GM23248 (cell line): Measurements from ENCODE around the gene CNTN4. TPM values are rescaled to one million over a fixed set of nuclear protein-coding genes. Genes with fewer than 3 reads are reported as not detected.

Experiments
- DNase-seq: peaks from one replicate; pipeline ENCODE4 v3.0.0-alpha.2; 2015
- H2AFZ ChIP-seq: fragments of 200-600 bp; sonication (generic); 2 replicates; pipeline ENCODE4 v1.6.1; 2016; ENCODE audit warnings: antibody characterized with exemption
- H3F3A ChIP-seq: fragments of 200-600 bp; sonication (generic); 2 replicates; pipeline ENCODE4 v1.6.1; 2016; ENCODE audit warnings: mild to moderate bottlenecking, antibody characterized with exemption, mixed run types; ENCODE audit not compliant: insufficient read depth
- H3K27ac ChIP-seq: fragments of 200-600 bp; sonication (generic); 2 replicates; pipeline ENCODE4 v1.5.1; 2016; ENCODE audit warnings: mild to moderate bottlenecking
- H3K27me3 ChIP-seq: fragments of 200-600 bp; sonication (generic); replicated peaks from 2 replicates; pipeline ENCODE4 v1.6.1; 2016; ENCODE audit warnings: mild to moderate bottlenecking; ENCODE audit not compliant: insufficient read depth
- H3K36me3 ChIP-seq: fragments of 200-600 bp; sonication (generic); 2 replicates; pipeline ENCODE4 v1.6.1; 2016; ENCODE audit warnings: low read depth, mild to moderate bottlenecking
- H3K4me1 ChIP-seq: fragments of 200-600 bp; sonication (generic); 2 replicates; pipeline ENCODE4 v1.6.1; 2016; ENCODE audit warnings: mild to moderate bottlenecking; ENCODE audit not compliant: insufficient read depth
- H3K4me2 ChIP-seq: fragments of 200-600 bp; sonication (generic); one replicate; pipeline ENCODE4 v1.6.1; 2016; ENCODE audit warnings: mild to moderate bottlenecking; ENCODE audit not compliant: unreplicated experiment
- H3K4me3 ChIP-seq: fragments of 200-600 bp; sonication (generic); 2 replicates; pipeline ENCODE4 v1.5.1; 2016; ENCODE audit warnings: mild to moderate bottlenecking
- H3K79me2 ChIP-seq: fragments of 200-600 bp; sonication (generic); 2 replicates; pipeline ENCODE4 v1.6.1; 2016; ENCODE audit warnings: mild to moderate bottlenecking; ENCODE audit not compliant: insufficient read depth
- H3K9ac ChIP-seq: fragments of 200-600 bp; sonication (generic); 2 replicates; pipeline ENCODE4 v1.6.1; 2016; ENCODE audit warnings: mild to moderate bottlenecking
- H3K9me2 ChIP-seq: fragments of 200-600 bp; sonication (generic); 2 replicates; pipeline ENCODE4 v1.6.1; 2016; ENCODE audit warnings: mixed run types, mild to moderate bottlenecking, moderate library complexity; ENCODE audit not compliant: insufficient read depth
- H3K9me3 ChIP-seq: fragments of 200-600 bp; sonication (generic); one replicate; pipeline ENCODE4 v1.6.1; 2017; ENCODE audit warnings: low read depth
- H4K20me1 ChIP-seq: fragments of 200-600 bp; sonication (generic); 2 replicates; pipeline ENCODE4 v1.6.0; 2016; ENCODE audit not compliant: insufficient read depth
- EZH2 ChIP-seq: fragments of 200-600 bp; sonication (generic); IDR thresholded peaks from 2 replicates; pipeline ENCODE4 v1.6.1; 2018; ENCODE audit warnings: antibody characterized with exemption, mild to moderate bottlenecking; ENCODE audit not compliant: insufficient read depth, poor library complexity, severe bottlenecking
- EZH2phosphoT487 ChIP-seq: fragments of 200-600 bp; sonication (generic); IDR thresholded peaks from 2 replicates; pipeline ENCODE4 v1.6.1; 2018; ENCODE audit warnings: antibody characterized with exemption, moderate library complexity, mild to moderate bottlenecking, low read depth; ENCODE audit not compliant: insufficient read depth
- WGBS, 2 experiments: methylation state at CpG; one replicate each; pipeline ENCODE4 v1.1.6; 2015 to 2017; ENCODE audit warnings: low lambda C conversion rate in 2 of 2, low coverage in 1 of 2; ENCODE audit errors: missing lambda C conversion rate in 2 of 2; 5-methylcytosine and 5-hydroxymethylcytosine counted together
- in situ Hi-C: fragments of 300-500 bp; cut with MboI; formaldehyde crosslinking; loops from 2 replicates; pipeline ENCODE4 v1.15.0; 2020
- polyA plus RNA-seq: library from polyadenylated mRNA; unstranded; fragments of >200 nt; fragmentation: Nextera tagmentation; extraction: Ambion mirVana; gene quantifications from 2 replicates; pipeline ENCODE4 v1.2.1, GENCODE V29; 2016
- total RNA-seq: library from RNA; depleted of rRNA; stranded (reverse); fragments of >200 nt; shearing (Covaris generic); gene quantifications from 2 replicates; pipeline ENCODE4 v1.2.3, GENCODE V29; 2014

Gene CNTN4
- total and polyA plus RNA-seq, 2 experiments from 2014 or later, result not detected

DNA sequence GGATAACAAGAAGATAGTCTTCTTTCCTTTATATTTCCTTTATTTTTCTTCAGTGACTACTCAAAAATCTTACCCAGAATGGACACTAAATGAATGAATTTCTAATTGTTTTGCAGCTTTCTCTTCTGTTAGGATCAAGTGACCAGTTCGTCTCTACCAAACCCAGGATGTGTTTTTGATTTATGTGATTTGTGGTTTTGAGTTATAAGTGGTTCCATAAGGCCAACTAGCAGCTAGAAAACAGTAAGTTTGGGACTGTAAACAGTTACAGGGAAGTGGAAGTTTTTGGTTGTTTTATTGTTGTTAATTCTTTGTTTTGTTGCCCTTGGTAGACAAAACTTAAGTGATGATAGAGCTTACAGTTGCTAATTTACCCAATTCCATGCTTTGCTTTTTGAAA is 555.0 kb downstream of the CNTN4 start:
- no peak overlapping the region for H3K4me3 ChIP-seq
- no peaks in the 10 kb centered on the region for H3K79me2 ChIP-seq
- WGBS, 2 experiments, result 3% methylated on average over 1 of the region's 1 CpG
- H3K9me3 ChIP-seq, result no peaks in the 10 kb centered on the region
- no peaks in the 10 kb centered on the region for H3K27me3 ChIP-seq
- H3F3A ChIP-seq, result no peaks in the 10 kb centered on the region
- in situ Hi-C loops, result no loop called here
- TF ChIP-seq EZH2 (no peak), EZH2phosphoT487 (no peak)
- H3K9me2 ChIP-seq, result no peaks in the 10 kb centered on the region
- DNase-seq, result no peak
- no peak overlapping the region for H3K4me2 ChIP-seq
- no peaks in the 10 kb centered on the region for H4K20me1 ChIP-seq
- no peak overlapping the region for H3K9ac ChIP-seq
- no peak overlapping the region for H3K27ac ChIP-seq
- no peaks in the 10 kb centered on the region for H3K4me1 ChIP-seq
- H2AFZ ChIP-seq, result no peak overlapping the region
- no peaks in the 10 kb centered on the region for H3K36me3 ChIP-seq

DNA sequence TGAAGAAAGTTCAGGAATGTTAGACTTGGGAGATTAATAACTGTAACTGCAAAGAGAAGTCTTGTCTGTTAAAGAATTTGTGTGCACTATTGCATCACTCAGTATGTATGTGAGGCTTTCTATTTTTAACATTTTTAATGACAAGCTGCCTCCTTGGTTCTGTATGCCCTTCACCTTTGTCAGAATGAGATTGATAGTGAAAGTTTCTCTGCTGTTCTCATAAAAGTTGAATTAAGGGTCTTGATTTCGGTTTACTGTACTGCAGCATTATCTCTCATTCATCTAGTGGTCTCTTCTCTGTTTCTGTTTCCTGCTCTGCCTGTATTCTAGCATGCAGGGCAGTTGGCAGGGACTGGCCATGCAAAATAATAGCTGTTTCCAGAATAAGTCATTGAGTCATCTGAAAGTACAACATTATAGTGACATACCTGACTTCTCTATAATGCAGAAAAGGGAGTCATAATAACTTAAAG is 556.6 kb downstream of the CNTN4 start:
- Histone ChIP-seq H4K20me1 (no peaks in the 10 kb centered on the region), H3K79me2 (no peaks in the 10 kb centered on the region), H3K9ac (no peak overlapping the region), H3K27me3 (no peaks in the 10 kb centered on the region), H2AFZ (no peak overlapping the region), H3K4me2 (no peak overlapping the region), H3K9me2 (no peaks in the 10 kb centered on the region), H3K27ac (no peak overlapping the region), H3K4me3 (no peak overlapping the region), H3K4me1 (no peaks in the 10 kb centered on the region), H3K9me3 (no peaks in the 10 kb centered on the region), H3K36me3 (no peaks in the 10 kb centered on the region), H3F3A (no peaks in the 10 kb centered on the region)
- in situ Hi-C loops, result no loop called here
- DNase-seq, result no peak
- 0 to 4% methylated on average over 1 of the region's 1 CpG for whole genome bisulfite sequencing, 2 experiments
- TF ChIP-seq EZH2 (no peak), EZH2phosphoT487 (no peak)

DNA sequence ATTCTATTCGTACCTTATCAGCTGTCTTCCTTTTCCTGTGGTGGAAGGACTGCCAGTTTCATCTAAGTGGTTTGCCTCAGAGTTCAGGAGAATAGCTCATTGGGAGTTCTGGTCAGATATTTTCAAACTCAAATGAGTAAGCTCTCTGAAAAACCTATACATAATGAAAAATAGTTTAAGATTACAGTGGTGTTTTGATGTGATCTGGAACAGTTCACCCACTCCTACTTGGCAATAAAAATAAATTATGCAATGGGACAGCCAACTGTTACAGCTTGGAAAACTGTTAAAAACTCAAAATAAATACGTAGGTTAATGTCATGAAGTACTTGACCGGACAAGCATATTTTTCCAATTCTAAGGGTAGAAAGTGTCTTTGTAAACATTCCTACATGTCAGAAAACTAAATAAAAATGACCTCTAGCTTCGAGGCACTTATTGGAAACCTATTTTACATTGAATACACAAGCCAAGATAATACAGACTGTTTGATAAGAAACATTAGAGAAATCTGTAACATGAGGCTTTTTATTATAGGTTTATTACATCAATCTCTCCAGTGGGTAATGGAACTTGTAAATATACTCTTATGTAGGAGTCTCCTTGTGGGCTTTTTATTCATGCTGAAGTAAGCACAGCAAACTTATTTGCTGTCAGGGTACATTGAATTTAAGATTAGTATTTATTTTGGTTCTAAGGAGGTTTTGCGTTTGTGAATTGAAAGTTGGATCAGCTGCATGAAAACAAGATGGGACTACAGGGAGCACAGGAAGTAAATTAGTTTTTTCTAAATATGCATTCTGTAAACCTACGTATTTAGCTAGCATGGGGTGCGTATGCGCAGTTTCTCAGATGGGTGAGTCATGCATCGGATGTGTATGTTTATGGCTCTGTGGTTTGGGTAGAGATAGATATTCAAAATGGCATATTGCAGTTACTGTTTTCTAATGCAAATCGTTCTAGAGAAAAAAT is 558.4 kb downstream of the CNTN4 start:
- H3K27ac ChIP-seq, result no peak overlapping the region
- no peak overlapping the region for H3K4me3 ChIP-seq
- H2AFZ ChIP-seq, result no peak overlapping the region
- H3K27me3 ChIP-seq, result no peaks in the 10 kb centered on the region
- no peak overlapping the region for H3K4me2 ChIP-seq
- TF ChIP-seq EZH2phosphoT487 (no peak), EZH2 (no peak)
- WGBS, 2 experiments, result 36 to 39% methylated on average over 10 of the region's 10 CpGs
- H3F3A ChIP-seq, result no peaks in the 10 kb centered on the region
- no peaks in the 10 kb centered on the region for H4K20me1 ChIP-seq
- no peaks in the 10 kb centered on the region for H3K79me2 ChIP-seq
- no peaks in the 10 kb centered on the region for H3K9me2 ChIP-seq
- DNase-seq, result no peak
- no peak overlapping the region for H3K9ac ChIP-seq
- no peaks in the 10 kb centered on the region for H3K36me3 ChIP-seq
- in situ Hi-C loops, result no loop called here
- H3K9me3 ChIP-seq, result no peaks in the 10 kb centered on the region
- H3K4me1 ChIP-seq, result no peaks in the 10 kb centered on the region

DNA sequence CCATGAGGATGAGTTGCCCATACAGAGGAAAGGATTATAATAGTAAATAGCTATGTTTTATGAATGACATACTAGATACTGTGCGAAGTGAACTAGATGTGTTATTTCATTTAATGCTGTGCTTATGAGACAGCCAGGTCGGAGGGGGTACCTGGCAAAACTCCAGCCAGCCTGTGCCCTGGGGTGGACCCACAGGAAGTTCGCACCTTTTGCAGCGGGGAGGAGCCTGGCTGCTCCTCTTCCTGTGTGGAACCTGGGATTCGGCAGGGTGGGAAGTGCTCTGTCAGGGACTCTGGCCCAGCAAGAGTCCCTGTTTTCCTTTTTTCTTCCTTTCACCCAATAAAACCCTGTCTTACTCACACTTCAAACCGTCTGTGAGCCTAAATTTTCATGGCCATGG is 559.3 kb downstream of the CNTN4 start:
- Histone ChIP-seq H3F3A (no peaks in the 10 kb centered on the region), H3K27ac (no peak overlapping the region), H3K79me2 (no peaks in the 10 kb centered on the region), H3K4me3 (no peak overlapping the region), H4K20me1 (no peaks in the 10 kb centered on the region), H3K9me2 (no peaks in the 10 kb centered on the region), H3K9me3 (no peaks in the 10 kb centered on the region), H3K27me3 (no peaks in the 10 kb centered on the region), H2AFZ (no peak overlapping the region), H3K9ac (no peak overlapping the region), H3K4me2 (no peak overlapping the region), H3K36me3 (no peaks in the 10 kb centered on the region), H3K4me1 (no peaks in the 10 kb centered on the region)
- DNase-seq, result no peak
- TF ChIP-seq EZH2, result no peak
- TF ChIP-seq EZH2phosphoT487, result no peak
- whole genome bisulfite sequencing, 2 experiments, result 38 to 47% methylated on average over 6 of the region's 6 CpGs
- in situ Hi-C loops, result no loop called here
